ENCODE data around the gene TIFAB.

DNA sequence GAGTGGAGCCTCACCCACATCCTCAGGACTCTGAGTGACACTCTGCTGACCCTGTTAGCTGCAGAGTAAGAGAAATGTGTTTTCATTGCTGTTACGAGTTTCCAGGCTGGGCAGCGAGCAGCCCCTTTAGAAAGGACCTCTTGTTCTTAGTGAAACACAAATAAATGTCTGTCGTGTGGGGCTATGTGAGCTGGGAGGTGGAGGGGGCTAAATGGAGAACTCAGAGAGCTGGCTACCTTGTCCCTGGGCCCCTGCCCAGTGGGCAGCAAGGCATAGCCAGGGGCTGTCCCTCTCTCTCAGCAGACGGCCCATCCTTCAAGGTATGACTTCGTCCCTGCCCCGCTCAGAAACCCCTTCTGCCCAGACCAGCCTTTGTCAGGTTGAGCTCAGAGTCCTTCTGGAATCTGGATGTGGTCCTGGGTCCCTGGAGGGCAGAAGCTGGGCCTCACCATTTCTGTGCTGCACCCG, 15.2 kb downstream of the TIFAB start:
- TF ChIP-seq CSDC2 (CRISPR knock-in tag; IDR thresholded peaks at IDR 0.05) (no peak), RARB (CRISPR knock-in tag; IDR thresholded peaks at IDR 0.05) (no peak), ESRRG (CRISPR knock-in tag; IDR thresholded peaks at IDR 0.05) (no peak), PPARA (CRISPR knock-in tag; IDR thresholded peaks at IDR 0.05; ENCODE audit: borderline replicate concordance) (no peak), ZFP30 (CRISPR knock-in tag; IDR thresholded peaks at IDR 0.05) (no peak), ARNTL (CRISPR knock-in tag; IDR thresholded peaks at IDR 0.05; ENCODE audit: borderline replicate concordance, low read depth) (no peak), ISL1 (CRISPR knock-in tag; IDR thresholded peaks at IDR 0.05) (no peak), TOX (CRISPR knock-in tag; IDR thresholded peaks at IDR 0.05; ENCODE audit: borderline replicate concordance) (no peak), ZNF565 (CRISPR knock-in tag; conservative IDR thresholded peaks at IDR 0.05; ENCODE audit: low read depth) (no peak), ZFP3 (CRISPR knock-in tag; IDR thresholded peaks at IDR 0.05) (no peak), TCF4 (CRISPR knock-in tag; IDR thresholded peaks at IDR 0.05; ENCODE audit: borderline replicate concordance) (no peak)
- TF ChIP-seq, protein P1, sequence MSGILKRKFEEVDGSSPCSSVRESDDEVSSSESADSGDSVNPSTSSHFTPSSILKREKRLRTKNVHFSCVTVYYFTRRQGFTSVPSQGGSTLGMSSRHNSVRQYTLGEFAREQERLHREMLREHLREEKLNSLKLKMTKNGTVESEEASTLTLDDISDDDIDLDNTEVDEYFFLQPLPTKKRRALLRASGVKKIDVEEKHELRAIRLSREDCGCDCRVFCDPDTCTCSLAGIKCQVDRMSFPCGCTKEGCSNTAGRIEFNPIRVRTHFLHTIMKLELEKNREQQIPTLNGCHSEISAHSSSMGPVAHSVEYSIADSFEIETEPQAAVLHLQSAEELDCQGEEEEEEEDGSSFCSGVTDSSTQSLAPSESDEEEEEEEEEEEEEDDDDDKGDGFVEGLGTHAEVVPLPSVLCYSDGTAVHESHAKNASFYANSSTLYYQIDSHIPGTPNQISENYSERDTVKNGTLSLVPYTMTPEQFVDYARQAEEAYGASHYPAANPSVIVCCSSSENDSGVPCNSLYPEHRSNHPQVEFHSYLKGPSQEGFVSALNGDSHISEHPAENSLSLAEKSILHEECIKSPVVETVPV (CRISPR knock-in tag; IDR thresholded peaks at IDR 0.05), result no peak
- TF ChIP-seq, protein P2, sequence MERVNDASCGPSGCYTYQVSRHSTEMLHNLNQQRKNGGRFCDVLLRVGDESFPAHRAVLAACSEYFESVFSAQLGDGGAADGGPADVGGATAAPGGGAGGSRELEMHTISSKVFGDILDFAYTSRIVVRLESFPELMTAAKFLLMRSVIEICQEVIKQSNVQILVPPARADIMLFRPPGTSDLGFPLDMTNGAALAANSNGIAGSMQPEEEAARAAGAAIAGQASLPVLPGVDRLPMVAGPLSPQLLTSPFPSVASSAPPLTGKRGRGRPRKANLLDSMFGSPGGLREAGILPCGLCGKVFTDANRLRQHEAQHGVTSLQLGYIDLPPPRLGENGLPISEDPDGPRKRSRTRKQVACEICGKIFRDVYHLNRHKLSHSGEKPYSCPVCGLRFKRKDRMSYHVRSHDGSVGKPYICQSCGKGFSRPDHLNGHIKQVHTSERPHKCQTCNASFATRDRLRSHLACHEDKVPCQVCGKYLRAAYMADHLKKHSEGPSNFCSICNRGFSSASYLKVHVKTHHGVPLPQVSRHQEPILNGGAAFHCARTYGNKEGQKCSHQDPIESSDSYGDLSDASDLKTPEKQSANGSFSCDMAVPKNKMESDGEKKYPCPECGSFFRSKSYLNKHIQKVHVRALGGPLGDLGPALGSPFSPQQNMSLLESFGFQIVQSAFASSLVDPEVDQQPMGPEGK (CRISPR knock-in tag; IDR thresholded peaks at IDR 0.05; ENCODE audit: borderline replicate concordance), result no peak
- TF ChIP-seq, protein P3, sequence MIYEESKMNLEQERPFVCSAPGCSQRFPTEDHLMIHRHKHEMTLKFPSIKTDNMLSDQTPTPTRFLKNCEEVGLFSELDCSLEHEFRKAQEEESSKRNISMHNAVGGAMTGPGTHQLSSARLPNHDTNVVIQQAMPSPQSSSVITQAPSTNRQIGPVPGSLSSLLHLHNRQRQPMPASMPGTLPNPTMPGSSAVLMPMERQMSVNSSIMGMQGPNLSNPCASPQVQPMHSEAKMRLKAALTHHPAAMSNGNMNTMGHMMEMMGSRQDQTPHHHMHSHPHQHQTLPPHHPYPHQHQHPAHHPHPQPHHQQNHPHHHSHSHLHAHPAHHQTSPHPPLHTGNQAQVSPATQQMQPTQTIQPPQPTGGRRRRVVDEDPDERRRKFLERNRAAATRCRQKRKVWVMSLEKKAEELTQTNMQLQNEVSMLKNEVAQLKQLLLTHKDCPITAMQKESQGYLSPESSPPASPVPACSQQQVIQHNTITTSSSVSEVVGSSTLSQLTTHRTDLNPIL (CRISPR knock-in tag; IDR thresholded peaks at IDR 0.05; ENCODE audit: low read depth), result no peak
